Glomerular endothelial cell (primary cell): Measurements from ENCODE around the gene HECW1. TPM values are rescaled to one million over a fixed set of nuclear protein-coding genes. Genes with fewer than 3 reads are reported as not detected.
"Not testable (repeated sequence)": the region's sequence is repeated elsewhere in the genome, so short reads cannot be mapped to it uniquely, and the experiment has no call there.

Experiments used
- DNase-seq: peaks from one replicate; pipeline ENCODE4 v3.0.0-alpha.2; 2011; ENCODE audit warnings: low read depth, low spot score; ENCODE audit errors: extremely low read depth
- total RNA-seq: library from RNA; depleted of rRNA; stranded (reverse); fragments of >200 nt; gene quantifications from 2 replicates; pipeline ENCODE4 v1.2.3, GENCODE V29; 2015

The HECW1 gene
- total RNA-seq, 1 donor from 2014 or later: not detected

DNA sequence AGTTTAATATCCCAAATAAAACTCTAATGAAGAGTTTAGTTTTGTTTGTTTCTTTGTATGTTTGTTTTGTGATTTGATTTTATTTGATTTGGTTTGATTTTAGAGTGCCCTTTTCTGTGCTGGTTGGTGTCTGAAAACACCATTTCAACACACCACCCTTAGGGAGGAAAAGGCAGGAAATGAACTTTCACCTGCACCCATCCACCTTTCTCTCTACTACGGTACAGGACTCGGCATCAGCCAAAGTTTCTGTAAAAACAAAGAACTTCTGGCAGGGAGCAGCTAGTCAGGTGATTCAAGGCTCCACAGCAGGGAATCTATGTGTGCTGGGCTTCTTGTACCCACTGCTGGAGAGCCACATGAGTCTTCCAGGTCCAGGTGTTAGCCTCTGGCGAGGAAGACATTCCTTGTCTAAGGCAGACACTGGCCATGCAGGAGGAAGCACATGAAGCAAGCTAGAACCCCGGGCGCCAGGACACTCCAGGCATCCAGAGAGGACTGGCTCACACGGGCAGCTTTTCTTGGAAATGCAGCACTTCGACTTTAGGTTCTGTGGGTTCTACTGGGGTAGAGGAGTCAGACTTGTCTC, 448.4 kb downstream of the HECW1 start:
- DNase-seq: no peak

GRCh38 chr7:43562383-43562782, 449.9 kb downstream of the HECW1 start:
- no peak for DNase-seq

DNA sequence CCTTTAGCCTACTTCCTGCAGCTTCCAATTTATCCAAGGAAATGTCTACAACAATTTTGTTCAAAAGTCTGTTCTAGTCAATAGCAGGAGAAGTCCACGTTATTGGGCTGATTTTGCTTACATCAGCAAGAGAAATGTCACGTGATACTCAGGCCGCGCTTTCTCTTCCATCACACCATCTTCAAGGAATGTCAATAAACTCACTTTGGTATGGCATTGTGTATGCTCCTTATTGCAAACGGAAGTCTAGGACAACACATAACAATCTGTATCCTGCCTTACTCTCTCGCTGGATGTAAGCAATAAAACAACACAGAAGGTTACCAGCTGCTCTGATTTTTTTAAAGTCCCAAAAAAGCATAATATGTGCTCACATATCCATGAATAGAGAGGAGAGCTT, 453.3 kb downstream of the HECW1 start:
- no peak for DNase-seq

- DNase-seq: no peak
Measured at GRCh38 chr7:43568529-43568928, 456.1 kb downstream of the HECW1 start.

GRCh38 chr7:43569424-43569823, 457.0 kb downstream of the HECW1 start:
- DNase-seq: no peak

DNA sequence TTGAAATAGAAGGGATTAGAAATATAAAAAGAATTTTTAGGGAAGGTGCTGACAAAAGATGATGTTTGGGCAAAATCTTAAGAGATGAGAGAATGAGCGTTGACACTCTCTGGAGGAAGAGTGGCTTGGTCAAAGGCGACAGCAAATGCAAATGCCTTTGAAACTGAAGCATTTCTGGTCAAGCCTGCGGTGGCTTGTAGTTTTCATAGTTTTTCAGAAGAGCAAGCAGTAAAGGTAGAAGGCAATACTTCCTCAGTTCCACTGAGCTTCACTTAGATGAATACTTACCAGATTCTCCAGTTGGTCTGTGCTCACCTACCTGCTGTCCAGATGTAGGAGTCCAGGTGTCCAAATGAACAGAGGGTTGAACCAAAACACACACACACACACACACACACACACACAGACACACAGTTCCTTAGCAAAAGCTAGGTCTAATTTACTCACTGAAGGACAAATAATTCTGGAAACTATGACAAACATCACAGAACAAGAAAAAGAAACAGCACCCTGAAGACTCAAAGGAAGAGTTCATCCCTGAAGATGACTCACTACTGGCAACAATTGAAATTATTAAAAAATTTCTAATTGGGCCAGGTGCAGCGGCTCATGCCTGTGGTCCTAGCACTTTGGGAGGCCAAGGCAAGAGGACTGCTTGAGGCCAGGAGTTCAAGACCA, 458.4 kb downstream of the HECW1 start:
- no peak for DNase-seq

DNA sequence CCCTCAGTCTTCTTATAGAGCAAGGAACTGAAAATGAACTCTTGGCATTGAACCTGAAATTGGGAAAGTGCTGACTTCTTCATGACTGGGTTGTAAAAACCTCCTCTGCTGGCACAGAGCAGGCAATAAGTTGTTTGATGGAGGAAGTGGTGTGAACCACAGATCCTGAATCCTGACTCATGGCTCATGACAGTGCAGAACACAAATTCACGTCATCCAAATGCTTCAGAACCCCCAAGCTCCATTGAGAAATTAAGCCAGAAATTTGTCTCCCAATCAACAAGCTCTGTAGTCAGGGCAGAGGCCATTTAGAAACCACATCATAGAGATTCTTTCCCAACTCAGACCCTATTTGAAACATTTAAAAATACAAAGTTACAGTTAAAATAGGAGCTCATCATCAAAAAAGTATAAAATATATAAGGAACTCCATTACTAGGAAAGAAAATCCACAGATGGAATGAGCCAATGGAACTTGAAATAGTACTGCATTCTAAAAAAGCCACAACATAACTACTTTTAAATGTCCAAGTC, 460.1 kb downstream of the HECW1 start:
- peak; percentile 89 for DNase-seq

- not testable (repeated sequence) for DNase-seq
Measured at GRCh38 chr7:43573832-43574231, 461.4 kb downstream of the HECW1 start.

- no peak for DNase-seq
Measured at GRCh38 chr7:43575506-43575905, 463.1 kb downstream of the HECW1 start.

- DNase-seq: no peak
Measured at GRCh38 chr7:43576241-43576640, 463.8 kb downstream of the HECW1 start.

DNA sequence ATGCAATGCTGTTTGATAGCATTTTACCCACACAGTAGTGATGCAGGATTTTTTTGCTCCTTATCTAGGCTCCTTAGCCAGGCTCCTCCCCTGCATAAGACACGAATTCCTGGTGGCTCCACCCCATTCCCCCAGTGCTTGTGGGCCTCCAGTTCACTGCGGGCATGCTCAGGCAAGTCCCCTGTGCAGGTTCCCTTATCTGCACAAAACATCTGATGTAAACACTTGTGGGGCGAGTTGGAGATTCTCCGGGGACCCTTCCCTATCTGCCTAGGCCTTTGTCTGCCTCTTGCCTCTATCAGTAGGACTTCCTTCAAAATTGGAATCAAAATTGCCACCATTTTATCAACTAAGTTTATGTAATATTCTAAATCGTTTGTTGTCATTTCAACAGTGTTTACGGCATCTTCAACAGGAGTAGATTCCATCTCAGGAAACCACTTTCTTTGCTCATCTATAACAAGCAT, 465.1 kb downstream of the HECW1 start:
- no peak for DNase-seq

- no peak for DNase-seq
Measured at GRCh38 chr7:43582503-43583423, 470.3 kb downstream of the HECW1 start, which contains the start of gene STK17A. STK17A (plus strand) TSS chr7:43583108; CDS start chr7:43583244, 136 bp downstream.

GRCh38 chr7:43583424-43584194, 471.2 kb downstream of the HECW1 start:
- no peak for DNase-seq

GRCh38 chr7:43584195-43584586, 471.7 kb downstream of the HECW1 start:
- DNase-seq: no peak

DNA sequence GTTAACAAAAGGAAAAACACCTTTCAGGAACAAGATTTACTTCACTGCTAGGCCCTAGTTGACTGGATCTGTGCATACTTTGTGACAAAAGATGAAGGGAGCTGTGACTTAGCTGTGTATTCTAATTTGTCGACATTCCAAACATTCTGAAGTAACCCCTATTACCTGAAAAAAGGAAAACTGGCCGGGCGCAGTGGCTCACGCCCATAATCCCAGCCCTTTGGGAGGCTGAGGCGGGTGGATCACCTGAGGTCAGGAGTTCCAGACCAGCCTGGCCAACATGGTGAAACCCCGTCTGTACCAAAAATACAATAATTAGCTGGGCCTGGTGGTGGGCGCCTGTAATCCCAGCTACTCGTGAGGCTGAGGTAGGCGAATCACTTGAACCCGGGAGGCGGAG, 472.3 kb downstream of the HECW1 start:
- not testable (repeated sequence) for DNase-seq

DNA sequence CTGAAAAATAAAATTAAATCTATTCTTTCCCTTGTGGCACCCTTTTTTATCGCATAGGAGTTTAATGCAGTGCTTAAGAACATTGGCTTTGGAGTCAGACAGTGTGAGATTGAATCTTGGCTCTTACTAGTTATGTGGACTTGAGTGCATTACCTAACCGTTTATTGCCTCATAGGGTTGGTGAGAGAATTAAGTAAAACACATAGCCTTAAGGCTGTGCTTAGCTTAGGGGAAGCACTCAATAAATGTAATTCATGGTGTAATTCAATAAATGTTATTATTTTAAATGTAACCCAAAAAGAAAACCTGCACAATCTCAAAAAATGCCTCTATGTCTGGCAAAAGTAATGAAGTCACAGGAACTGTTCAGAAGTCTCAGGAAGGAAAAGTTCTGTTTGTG, 473.1 kb downstream of the HECW1 start:
- no peak for DNase-seq

DNA sequence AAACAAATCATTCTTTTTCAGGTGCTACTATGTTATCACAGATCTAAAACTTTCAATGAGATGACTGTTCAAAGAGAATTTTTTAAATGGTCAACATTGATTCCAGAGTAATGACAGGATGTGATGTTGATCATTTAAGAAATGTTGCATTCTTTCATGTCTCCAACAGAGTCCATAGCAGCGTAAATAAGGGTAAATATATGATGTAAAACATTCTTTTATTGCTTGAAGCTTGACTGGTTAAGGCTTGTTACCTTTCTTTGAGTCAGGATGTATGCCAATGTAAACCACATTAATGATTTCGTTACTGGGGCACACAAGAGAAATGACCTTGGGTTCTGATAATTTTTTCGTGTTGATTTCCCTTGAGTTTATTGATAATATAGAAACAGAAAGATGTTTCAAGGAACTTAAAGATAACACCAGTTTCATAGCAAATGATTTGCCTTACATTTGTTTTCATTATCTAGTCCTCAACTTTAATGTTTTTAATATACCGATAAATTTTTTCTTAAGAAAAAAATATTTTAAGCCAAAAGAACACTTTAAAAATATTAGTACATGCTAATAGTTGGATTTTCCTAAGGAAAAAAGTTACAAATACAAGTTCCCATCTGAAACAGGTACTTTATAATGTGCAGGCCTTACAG, 473.9 kb downstream of the HECW1 start:
- no peak for DNase-seq

DNA sequence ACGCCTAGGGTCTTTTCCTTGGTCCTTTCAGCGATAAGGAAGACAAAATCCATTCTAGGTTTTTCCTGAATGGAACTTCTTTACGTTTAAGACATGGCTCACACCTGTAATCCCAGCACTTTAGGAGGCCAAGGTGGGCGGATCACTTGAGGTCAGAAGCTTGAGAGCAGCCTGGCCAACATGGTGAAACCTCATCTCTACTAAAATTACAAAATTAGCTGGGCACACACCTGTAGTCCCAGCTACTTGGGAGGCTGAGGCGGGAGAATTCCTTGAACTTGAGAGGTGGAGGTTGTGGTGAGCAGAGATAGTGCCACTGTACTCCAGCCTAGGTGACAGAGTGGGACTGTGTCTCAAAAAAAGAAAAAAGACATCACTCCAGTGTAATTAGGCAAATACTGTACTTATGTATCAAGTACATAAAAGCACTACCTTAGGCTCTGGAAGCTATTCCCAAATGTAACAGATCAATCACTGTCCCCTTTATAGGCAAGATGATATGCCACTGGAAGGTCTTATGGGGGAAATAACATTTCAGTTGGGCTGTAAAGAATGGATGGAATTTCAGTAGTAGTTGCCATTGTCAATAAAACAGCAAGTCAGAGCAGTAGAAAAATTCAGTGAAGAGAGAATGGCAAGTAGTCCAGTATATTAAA, 476.2 kb downstream of the HECW1 start:
- DNase-seq: no peak

- DNase-seq: no peak
Measured at GRCh38 chr7:43589133-43589478, 476.7 kb downstream of the HECW1 start.
